ENCODE results near the gene DAW1.
A peak's percentile ranks its signal among the peaks of the same experiment; 100 is the strongest.

The DAW1 gene

GRCh38 chr2:227871375-227871791 is at the start of gene DAW1:
DAW1 (plus strand) TSS chr2:227871631; CDS start chr2:227871690, 59 bp downstream.
- no peak for DNase-seq (ENCODE audit: low spot score)

GRCh38 chr2:227822416-227823003 is 48.9 kb upstream of the DAW1 start:
- peak; percentile 53 for DNase-seq (ENCODE audit: low spot score)

DNA sequence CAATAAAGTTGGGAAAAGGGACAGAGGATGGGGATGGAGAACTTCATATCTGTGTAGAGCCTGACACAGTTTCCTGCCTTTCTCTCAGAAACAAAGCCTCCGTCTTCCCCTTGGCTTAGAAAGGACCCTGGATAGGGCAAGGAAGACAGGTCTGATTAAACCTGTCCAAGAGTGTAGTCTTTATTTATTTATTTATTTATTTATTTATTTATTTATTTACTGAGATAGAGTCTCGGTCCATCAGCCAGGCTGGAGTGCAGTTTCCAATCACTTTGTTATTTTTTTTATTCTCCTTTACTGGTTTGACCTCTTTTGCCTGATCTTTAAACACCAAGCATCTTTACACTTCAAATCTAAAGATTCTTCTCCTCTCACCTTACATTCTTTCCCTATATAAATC is 47.5 kb upstream of the DAW1 start:
- no peak for DNase-seq (ENCODE audit: low spot score)

DNA sequence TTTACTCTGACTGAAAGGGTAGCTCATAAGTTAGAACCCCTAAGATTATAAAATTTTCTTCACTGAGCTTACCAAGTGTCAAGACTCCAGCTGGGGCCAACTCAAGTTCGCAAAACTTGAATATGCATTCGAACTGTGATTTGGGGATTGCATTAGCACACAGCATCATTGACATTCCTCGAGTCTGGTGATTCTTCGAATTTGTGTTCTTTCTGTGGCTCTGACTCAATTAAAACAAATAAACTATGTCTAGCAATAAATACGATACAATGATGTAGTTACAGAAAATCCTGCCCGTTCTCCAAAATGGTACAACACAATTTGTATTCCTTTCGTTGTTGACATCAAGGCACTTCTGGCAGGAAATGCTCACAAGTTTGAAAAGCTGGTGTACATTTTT is 46.7 kb upstream of the DAW1 start:
- no peak for DNase-seq (ENCODE audit: low spot score)

DNA sequence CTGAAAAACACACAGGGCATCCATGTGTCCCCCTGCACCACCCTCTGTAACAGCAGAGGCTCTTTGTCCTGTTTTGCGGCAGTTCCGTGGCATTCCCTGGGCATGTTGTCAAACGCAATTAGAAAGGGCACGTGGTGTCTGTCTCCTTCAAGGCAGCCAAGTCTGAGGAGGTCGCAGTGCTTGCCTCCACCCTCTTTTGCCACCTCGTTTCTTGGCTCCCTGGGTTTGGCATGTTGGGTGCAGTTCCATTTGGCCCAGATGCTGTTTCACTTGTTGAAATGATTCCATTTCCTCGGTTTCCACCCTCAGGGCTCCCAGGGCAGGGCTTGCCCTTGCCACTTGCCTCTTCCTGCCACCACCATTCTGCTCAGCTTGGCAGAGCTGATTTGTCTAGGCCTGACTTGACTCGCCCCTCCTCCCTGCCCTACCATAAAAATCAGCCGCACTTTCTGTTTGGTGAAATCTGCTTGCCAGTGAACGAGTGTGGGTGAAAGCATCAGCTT is 45.4 kb upstream of the DAW1 start:
- no peak for DNase-seq (ENCODE audit: low spot score)

GRCh38 chr2:227826563-227826962 is 44.9 kb upstream of the DAW1 start:
- DNase-seq (ENCODE audit: low spot score) = no peak

GRCh38 chr2:227827143-227827542 is 44.3 kb upstream of the DAW1 start:
- DNase-seq (ENCODE audit: low spot score) = no peak

GRCh38 chr2:227828477-227828912 is 42.9 kb upstream of the DAW1 start:
- DNase-seq (ENCODE audit: low spot score) = no peak

DNA sequence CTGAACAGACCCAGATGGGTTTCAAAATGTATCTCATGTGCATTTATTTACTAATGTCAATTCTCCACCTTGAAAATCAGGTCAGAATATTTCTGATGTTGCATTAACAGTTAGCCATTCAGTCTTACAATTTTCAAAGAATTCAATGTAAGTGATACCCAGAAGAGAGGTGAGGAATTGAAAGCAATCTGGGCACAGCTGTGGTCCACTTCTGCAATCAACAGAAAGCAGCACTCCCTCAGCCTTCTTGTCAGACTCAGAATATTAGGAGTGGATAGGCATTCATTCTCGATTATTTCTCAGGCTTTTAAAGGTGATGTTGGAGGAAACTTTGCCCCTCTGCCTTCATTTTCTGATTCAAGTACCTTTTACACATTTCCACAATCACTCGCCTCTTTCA is 42.1 kb upstream of the DAW1 start:
- DNase-seq (ENCODE audit: low spot score) = no peak

DNA sequence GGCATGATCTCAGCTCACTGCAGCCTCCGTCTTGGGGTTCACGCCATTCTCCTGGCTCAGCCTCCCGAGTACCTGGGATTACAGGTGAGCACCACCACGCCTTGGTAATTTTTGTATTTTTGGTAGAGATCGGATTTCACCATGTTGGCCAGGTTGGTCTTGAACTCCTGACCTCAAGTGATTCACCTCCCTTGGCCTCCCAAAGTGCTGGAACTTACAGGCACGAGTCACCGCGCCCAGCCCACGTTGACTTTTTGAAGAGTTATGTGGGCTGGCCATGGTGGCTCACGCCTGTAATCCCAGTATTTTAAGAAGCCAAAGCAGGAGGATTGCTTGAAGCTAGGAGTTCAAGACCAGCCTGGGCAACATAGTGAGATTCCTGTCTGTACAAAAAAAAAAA is 37.0 kb upstream of the DAW1 start:
- no peak for DNase-seq (ENCODE audit: low spot score)

GRCh38 chr2:227834916-227835650 is 36.3 kb upstream of the DAW1 start:
- no peak for DNase-seq (ENCODE audit: low spot score)

- DNase-seq (ENCODE audit: low spot score) = peak; percentile 39
Measured at GRCh38 chr2:227839339-227840129, 31.9 kb upstream of the DAW1 start.

DNA sequence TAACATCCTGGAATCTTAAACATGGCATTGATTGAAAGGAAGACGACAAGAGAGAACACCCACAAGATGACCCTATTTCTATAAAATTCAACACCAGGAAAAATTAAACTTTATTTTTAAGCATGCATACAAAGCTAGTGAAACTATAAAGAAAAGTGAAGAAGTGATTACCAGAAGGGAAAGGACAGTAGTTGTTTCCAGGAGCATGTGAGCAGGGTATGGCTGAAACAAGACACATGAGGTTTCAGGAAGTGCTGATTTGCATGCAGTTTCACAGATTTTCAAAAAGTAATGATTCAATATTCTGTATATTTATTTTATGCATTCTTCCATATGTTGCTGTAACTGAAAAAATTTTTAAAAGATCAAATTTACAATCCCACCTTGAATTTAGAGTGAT is 24.6 kb upstream of the DAW1 start:
- no peak for DNase-seq (ENCODE audit: low spot score)

GRCh38 chr2:227848146-227848545 is 23.3 kb upstream of the DAW1 start:
- DNase-seq (ENCODE audit: low spot score) = no peak

- DNase-seq (ENCODE audit: low spot score) = no peak
Measured at GRCh38 chr2:227848586-227848985, 22.8 kb upstream of the DAW1 start.

- DNase-seq (ENCODE audit: low spot score) = no peak
Measured at GRCh38 chr2:227849906-227850305, 21.5 kb upstream of the DAW1 start.

- no peak for DNase-seq (ENCODE audit: low spot score)
Measured at GRCh38 chr2:227853204-227853629, 18.2 kb upstream of the DAW1 start.

GRCh38 chr2:227853765-227854271 is 17.6 kb upstream of the DAW1 start:
- no peak for DNase-seq (ENCODE audit: low spot score)

GRCh38 chr2:227855440-227855839 is 16.0 kb upstream of the DAW1 start:
- no peak for DNase-seq (ENCODE audit: low spot score)

DNA sequence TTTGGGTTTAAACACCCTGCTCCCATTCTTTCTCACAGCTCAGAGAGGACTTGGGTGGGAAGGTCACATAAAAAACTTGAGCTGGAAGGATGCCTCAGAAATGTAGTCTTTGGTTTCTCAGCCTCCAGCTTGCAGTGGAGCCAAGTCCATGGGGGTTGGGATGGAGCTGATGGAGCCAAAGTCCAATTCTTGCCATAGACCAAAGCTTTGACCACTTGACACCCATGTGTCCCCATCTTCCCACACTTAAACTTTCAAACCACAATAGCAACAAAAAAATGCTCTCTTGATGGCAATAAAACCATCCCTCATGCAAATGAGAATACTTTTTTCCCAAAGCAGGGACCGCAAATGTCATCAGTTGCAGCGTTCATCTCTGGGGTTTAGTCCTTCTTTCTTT is 14.7 kb upstream of the DAW1 start:
- no peak for DNase-seq (ENCODE audit: low spot score)

- DNase-seq (ENCODE audit: low spot score) = no peak
Measured at GRCh38 chr2:227860221-227860641, 11.2 kb upstream of the DAW1 start.

DNA sequence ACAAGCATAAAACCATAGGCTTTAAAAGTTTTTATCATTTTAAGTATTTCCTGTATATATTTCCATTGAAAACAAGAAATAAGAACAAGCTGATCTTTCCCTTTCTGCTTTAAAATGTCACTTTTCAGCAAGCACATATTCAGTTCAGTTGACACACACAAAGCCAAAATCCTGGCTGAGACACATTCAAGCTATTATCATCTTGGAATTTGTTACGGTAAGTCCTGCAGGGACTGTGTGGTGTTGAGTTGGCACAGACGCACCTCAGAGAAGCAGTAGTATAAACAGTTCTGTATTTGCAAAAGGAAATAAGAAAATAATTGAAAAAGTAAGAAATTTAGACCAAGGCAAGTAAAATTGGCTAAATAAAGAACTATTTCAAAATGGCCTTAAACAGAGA is 10.4 kb upstream of the DAW1 start:
- DNase-seq (ENCODE audit: low spot score) = no peak

All from LoVo (cell line).